Heart left ventricle (tissue), 16 donors: ENCODE results near the gene TAOK2. TPM values are rescaled to one million over a fixed set of nuclear protein-coding genes. Genes with fewer than 3 reads are reported as not detected.
A peak's percentile ranks its signal among the peaks of the same experiment; 100 is the strongest.
"Not testable (repeated sequence)": the region's sequence is repeated elsewhere in the genome, so short reads cannot be mapped to it uniquely, and the experiment has no call there.

ENCODE experiments used
- ATAC-seq, 4 donors: fragments of 200-7000 bp; cut with Tn5 transposase; one replicate each; pipeline ENCODE4 v1.9.1; 2020 to 2022; ENCODE audit warnings: moderate library complexity in 4 of 4, mild to moderate bottlenecking in 3 of 4, moderate number of reproducible peaks in 1 of 4
- DNase-seq, 5 donors: peaks; one replicate each; pipeline ENCODE4 v3.0.0-alpha.2; 2020
- H3K27ac ChIP-seq, 12 donors: fragments of 200-600 bp; sonication (generic) in 4 of 12; one replicate each; pipeline versions ENCODE4 v1.5.0 to v1.8.0; 2016 to 2022; ENCODE audit warnings: mild to moderate bottlenecking in 2 of 12
- H3K27me3 ChIP-seq, 9 donors: fragments of 200-600 bp; sonication (generic) in 2 of 9; one replicate each; pipeline versions ENCODE4 v1.5.1 to v1.8.0; 2016 to 2022; ENCODE audit warnings: mild to moderate bottlenecking in 3 of 9
- H3K36me3 ChIP-seq, 9 donors: fragments of 200-600 bp; sonication (generic) in 2 of 9; one replicate each; pipeline versions ENCODE4 v1.5.0 to v1.8.0; 2018 to 2022; ENCODE audit warnings: mild to moderate bottlenecking in 2 of 9
- H3K4me1 ChIP-seq, 12 donors: fragments of 200-600 bp; sonication (generic) in 4 of 12; one replicate each; pipeline versions ENCODE4 v1.5.0 to v1.8.0; 2016 to 2022; ENCODE audit warnings: mild to moderate bottlenecking in 3 of 12
- H3K4me3 ChIP-seq, 12 donors: fragments of 200-600 bp; sonication (generic) in 4 of 12; one replicate each; pipeline versions ENCODE4 v1.5.0 to v1.8.0; 2017 to 2022; ENCODE audit warnings: mild to moderate bottlenecking in 9 of 12, moderate library complexity in 4 of 12
- H3K9me3 ChIP-seq, 12 donors: fragments of 200-600 bp; sonication (generic) in 4 of 12; one replicate each; pipeline versions ENCODE4 v1.5.0 to v1.8.0; 2016 to 2022; ENCODE audit warnings: mild to moderate bottlenecking in 1 of 12
- CTCF ChIP-seq, 12 donors: fragments of 200-600 bp; sonication (generic) in 4 of 12; IDR thresholded peaks; one replicate each; pipeline versions ENCODE4 v1.5.0 to v1.8.0; 2018 to 2022; ENCODE audit warnings: antibody characterized with exemption in 12 of 12, mild to moderate bottlenecking in 5 of 12
- POLR2A ChIP-seq, 2 donors: fragments of 450-650 bp; IDR thresholded peaks; one replicate each; pipeline ENCODE4 v1.6.1; 2017; ENCODE audit warnings: antibody characterized with exemption in 2 of 2, mild to moderate bottlenecking in 2 of 2, moderate library complexity in 2 of 2
- WGBS, 4 donors: extraction: QIAGEN DNeasy Blood & Tissue Kit in 2 of 4; methylation state at CpG; one replicate each; pipeline versions ENCODE4 v1.1.5 to v1.1.7; 2013 to 2018; 5-methylcytosine and 5-hydroxymethylcytosine counted together
- intact Hi-C, 10 donors: fragments of 100-400 bp; cut with DNase I; formaldehyde crosslinking; loops; one replicate each; pipeline versions ENCODE4 v1.11.1 to v1.14.2; 2022
- polyA plus RNA-seq, 2 donors: library from polyadenylated mRNA; stranded (reverse); fragments of 200-250 nt; gene quantifications; one replicate each; pipeline ENCODE4 v1.2.3, GENCODE V29; 2013
- total RNA-seq, 9 donors: library from RNA; depleted of rRNA in 2 of 9; stranded (reverse); fragments of >200 nt in 2 of 9; fragmentation: NEBNext Ultra II Directional in 3 of 9; extraction: Animal tissue kit (Norgen Biotek cat#: 25700) in 3 of 9; gene quantifications; one replicate each; pipeline versions ENCODE4 v1.1.0 to v1.2.4, GENCODE V29; 2016 to 2023
- donor health status: ischemic (EF 13 %, LVEDD 7.1; RV severe dilation, severe dysfunction).
- donor health status: healthy with polysubstance abuse.
- donor health status: DM: no; HTN: yes; CAD: no.
- donor health status: DM: no; HTN: no; CAD: no.
- donor health status: ischemic (EF 25% LVEDD 6.9; RV normal size, moderate dysfunction).
- donor health status: ischemic (EF 25% LVEDD 5.7; RV mildly dilated, moderate dysfunction).
- donor health status: healthy.
- donor health status: DM: yes; HTN: yes; CAD: no.
- donor health status: ischemic (EF 35%, LVEDD 5.7; RV mildly dilated, moderate dysfunction).
- donor health status: nonischemic (EF 11% LVEDD 7.7; RV severe dilation, severe dysfunction).
- donor health status: DM: yes; HTN: yes; CAD: no.
- donor health status: PGD.
- donor health status: ischemic (EF 29% LVEDD 5.4; RV normal size, mild dysfunction).
- donor health status: nonischemic (EF 23%, LVEDD 6.1; RV moderate dilation, normal function).

Gene TAOK2
- total and polyA plus RNA-seq, 11 donors = 29.5 to 47.9 (median 35.7) TPM

DNA sequence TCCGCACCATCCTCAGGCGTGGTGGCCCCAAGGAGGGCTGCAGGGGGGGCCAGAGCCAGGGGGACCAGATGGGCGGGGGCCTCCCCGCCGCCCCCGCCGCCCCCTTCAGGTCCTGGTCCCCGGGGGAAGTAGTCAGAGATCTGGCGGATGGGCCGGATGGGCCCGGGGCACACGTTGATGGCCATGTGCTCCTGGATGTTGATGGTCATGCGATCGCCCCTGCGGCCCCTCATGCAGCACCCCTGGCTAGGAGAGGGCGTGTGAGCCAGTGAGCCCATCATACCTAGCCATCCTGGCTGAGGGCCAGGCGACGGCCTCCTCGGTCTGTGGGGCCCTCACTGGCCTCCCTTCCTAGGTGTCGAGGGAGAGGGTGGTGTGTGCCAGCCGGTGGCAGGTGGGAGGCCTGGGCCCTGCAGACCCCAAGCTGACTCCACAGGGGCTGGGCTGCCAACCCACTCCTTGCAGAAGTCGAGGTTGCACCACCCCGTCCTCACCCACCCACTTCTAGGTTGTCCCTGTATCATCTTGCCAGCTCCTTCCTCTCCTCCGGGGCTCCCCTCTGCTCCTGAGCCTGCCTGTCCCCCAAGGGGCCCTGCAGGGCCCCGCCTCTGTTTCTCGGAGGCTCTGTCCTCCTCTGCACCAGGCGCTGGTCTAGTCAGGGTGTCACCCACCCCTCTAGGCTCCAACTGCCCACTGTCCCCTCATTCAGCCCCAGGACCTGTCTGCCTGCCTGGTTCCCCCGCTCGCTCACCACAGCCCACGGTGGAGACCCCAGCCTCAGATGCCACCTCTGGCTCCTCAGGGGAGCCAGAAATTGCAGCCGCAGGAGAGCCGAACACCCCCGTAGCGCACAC, 36.5 kb downstream of the TAOK2 start:
- DNase-seq (peak in 1 of 5 donors; percentile 49), ATAC-seq (no peak)
- 6 to 18% (median 16%) methylated on average over 9 to 34 of the region's 34 CpGs for WGBS, 4 donors
- Histone ChIP-seq H3K27me3 (peaks cover 20 to 44% (median 41%) of the 10 kb centered on the region in 9 donors), H3K36me3 (no peaks in the 10 kb centered on the region), H3K4me3 (peak overlapping the region in 11 of 12 donors; percentile 23 to 52 (median 40)), H3K4me1 (peaks cover 2 to 30% (median 12%) of the 10 kb centered on the region in 12 donors), H3K27ac (no peak overlapping the region), H3K9me3 (no peaks in the 10 kb centered on the region)
- TF ChIP-seq POLR2A (IDR thresholded peaks at IDR 0.05) = no peak
- no peak for TF ChIP-seq CTCF (IDR thresholded peaks at IDR 0.05)
- intact Hi-C loops = loop anchor here in 5 of 10 donors (5.0 to 10.0 kb wide), 7 partner anchors 55 to 308 kb away; partner anchors contain the start of genes KCTD13 (in 4 of the 5), CDIPT (in 3 of the 5), PAGR1 (in 1 of the 5) and PRRT2 (in 1 of the 5)

DNA sequence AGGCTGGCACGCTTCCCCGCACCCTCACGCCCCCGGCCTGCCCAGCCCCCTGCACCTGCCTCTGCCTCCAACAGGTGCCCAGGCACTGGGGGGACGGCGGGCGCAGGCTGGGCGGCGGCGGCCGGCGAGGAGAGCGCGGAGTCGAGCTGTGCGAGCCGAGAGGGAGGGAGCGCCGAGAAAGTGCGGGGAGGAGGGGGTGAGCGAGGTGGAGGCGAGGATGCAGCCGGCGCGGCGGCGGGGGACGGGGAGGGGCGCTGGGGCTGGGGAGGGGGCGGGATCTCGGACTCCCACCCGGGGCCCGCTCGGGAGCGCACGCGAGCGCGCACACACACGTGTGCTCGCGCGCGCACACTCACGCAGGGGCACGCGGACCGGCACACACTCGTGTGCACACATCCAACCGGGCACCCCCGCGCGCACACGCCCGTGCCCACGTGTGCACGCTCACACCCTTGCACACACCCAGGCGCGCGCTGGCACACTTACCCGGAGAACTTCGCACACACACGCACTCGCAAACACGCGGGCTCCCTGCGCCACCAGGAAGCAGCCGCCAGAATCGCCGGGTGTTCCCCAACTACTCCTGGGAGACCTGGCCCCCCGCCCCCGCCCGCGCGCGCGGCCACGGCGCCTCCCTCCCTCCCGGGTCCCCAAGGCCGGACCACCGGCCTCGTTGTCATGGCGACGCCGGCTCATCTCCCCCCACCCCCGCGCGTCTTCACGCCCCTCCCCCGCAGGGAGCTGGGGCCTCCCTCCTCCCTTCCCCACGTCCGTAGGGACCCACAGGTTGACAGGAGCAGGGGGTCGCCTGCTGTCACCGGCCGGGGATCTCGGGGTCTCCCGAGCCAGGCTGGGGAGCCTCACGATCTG, 37.4 kb downstream of the TAOK2 start, which contains the start of gene DOC2A:
DOC2A (minus strand) TSS at position 184 of the 870 bp plus-strand sequence. CDS start 805 bp downstream, outside the sequence.
- no peaks in the 10 kb centered on the region for H3K36me3 ChIP-seq
- TF ChIP-seq POLR2A (IDR thresholded peaks at IDR 0.05) = no peak
- no peak for TF ChIP-seq CTCF (IDR thresholded peaks at IDR 0.05)
- H3K9me3 ChIP-seq = no peaks in the 10 kb centered on the region
- intact Hi-C loops = no loop called here
- peaks cover 20 to 44% (median 41%) of the 10 kb centered on the region in 9 donors for H3K27me3 ChIP-seq
- DNase-seq (peak in 2 of 5 donors; percentile 18), ATAC-seq (no peak)
- H3K27ac ChIP-seq = no peak within 1 kb of the TSS
- H3K4me1 ChIP-seq = peaks cover 2 to 24% (median 12%) of the 10 kb centered on the region in 12 donors
- 0 to 8% (median 1%) methylated on average over 7 to 99 of the region's 99 CpGs for WGBS, 4 donors
- peak within 1 kb of the TSS; percentile 23 to 52 (median 40) for H3K4me3 ChIP-seq

DNA sequence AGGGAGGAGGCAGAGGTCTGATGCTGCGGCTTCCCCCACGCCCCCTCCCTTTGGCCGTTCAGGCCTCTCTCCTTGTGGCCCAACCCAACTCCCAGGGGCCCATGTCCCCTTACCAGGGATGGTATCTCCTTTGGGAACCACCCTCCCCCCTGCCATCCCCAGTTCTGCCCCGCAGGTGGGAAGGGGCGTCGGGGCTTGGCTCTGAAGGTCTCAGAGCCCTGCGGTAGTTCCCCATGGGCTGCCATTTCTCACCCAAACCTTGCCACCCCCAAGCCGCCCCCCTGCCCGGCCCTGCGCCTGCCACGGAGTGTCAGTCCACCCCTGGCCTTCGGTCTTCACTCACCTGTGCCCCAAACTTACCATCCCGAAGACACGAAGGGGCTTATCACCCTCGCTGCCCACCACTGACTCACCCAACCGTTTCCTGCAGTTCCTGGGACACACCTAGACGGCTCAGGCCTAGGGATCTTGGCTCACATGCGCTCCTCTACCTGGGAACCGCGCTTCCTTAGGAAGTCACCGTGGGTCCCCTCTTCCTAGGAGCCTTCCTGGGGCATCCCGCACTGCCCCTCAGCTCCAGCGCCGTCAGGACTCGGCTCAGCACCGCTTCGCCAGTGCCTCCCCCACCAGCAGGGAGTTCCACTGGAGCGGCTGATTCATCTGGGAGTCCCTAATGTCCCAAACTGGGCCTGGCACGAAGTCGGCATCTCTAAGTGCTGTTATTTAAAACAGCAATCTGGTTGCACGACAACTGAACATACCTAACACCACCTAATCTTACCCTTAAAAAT, 38.2 kb downstream of the TAOK2 start:
- no peak for ATAC-seq
- WGBS, 4 donors = 11 to 24% (median 16%) methylated on average over 21 to 31 of the region's 31 CpGs
- intact Hi-C loops = no loop called here
- Histone ChIP-seq H3K9me3 (no peaks in the 10 kb centered on the region), H3K4me1 (peaks cover 2 to 24% (median 12%) of the 10 kb centered on the region in 12 donors), H3K36me3 (no peaks in the 10 kb centered on the region), H3K4me3 (peak overlapping the region in 4 of 12 donors; percentile 35 to 48 (median 44)), H3K27me3 (peaks cover 20 to 44% (median 41%) of the 10 kb centered on the region in 9 donors), H3K27ac (no peak overlapping the region)
- DNase-seq = no peak
- TF ChIP-seq CTCF (IDR thresholded peaks at IDR 0.05) = no peak
- no peak for TF ChIP-seq POLR2A (IDR thresholded peaks at IDR 0.05)

- DNase-seq, H3K9me3 ChIP-seq, intact Hi-C loops, H3K27ac ChIP-seq, H3K4me3 ChIP-seq, ATAC-seq, H3K36me3 ChIP-seq: not testable (repeated sequence)
- Histone ChIP-seq H3K27me3 (peaks cover 20 to 44% (median 41%) of the 10 kb centered on the region in 9 donors), H3K4me1 (peaks cover 2 to 24% (median 12%) of the 10 kb centered on the region in 12 donors)
- WGBS, 4 donors = 82 to 85% (median 82%) methylated on average over 14 of the region's 14 CpGs
These were observed 38.9 kb downstream of the TAOK2 start for GRCh38 chr16:30012598-30012997.

- intact Hi-C loops, DNase-seq, H3K36me3 ChIP-seq, H3K27ac ChIP-seq, ATAC-seq, H3K9me3 ChIP-seq, H3K4me3 ChIP-seq: not testable (repeated sequence)
- H3K4me1 ChIP-seq = peaks cover 2 to 18% (median 11%) of the 10 kb centered on the region in 12 donors
- H3K27me3 ChIP-seq = peaks cover 4 to 24% (median 18%) of the 10 kb centered on the region in 9 donors
- 87 to 89% (median 88%) methylated on average over 7 of the region's 7 CpGs for WGBS, 4 donors
These were observed 41.8 kb downstream of the TAOK2 start for GRCh38 chr16:30015450-30015849.
